NCI-H1105 (cell line): Measurements from ENCODE around the gene CASKIN2.

Source experiments
- DNase-seq: peaks from one replicate; lab custom pipeline; 2025; lab: John Stamatoyannopoulos, UW

Gene CASKIN2

DNA sequence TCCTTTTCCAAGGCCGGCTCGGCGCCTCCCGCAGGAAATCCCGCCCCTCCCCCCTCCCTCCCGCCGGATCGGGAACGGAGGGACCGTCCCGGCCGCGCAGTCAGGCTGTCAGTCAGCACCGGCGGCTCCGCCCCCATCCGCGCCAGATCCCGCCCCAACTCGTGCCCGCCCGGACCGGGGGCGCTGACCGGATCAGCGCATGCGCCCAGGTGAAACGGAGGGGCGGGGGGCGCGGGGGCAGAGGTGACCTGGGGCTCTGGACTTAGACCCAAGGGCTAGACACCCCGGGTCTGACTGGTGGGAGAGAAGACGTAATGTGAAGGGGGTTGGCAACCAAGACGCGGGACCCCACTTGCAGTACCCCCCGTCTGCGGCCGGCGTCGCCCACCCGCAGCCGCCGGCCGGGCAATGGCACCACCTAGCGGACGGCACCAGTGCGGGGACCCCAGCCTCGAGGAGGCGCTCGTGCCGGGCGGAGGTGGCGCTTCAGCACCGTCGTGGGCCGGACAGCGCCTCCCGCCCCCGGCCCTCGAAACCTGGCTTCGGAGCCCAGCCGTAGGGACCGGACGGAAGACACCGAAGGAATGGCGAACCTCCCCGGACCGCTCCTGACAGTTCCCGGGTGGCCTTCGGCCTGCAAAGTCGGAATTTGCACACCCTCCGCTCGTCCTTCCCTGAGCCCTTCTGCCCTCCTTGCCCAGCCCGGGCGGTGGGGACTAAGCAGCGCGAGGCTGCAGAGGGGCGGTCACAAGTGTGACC is at the start of gene CASKIN2:
Gene CASKIN2, minus strand, starts transcription at position 42 of the 759 bp plus-strand sequence. CDS start 1,733 bp downstream, outside the sequence.
- peak; percentile 87 for DNase-seq

DNA sequence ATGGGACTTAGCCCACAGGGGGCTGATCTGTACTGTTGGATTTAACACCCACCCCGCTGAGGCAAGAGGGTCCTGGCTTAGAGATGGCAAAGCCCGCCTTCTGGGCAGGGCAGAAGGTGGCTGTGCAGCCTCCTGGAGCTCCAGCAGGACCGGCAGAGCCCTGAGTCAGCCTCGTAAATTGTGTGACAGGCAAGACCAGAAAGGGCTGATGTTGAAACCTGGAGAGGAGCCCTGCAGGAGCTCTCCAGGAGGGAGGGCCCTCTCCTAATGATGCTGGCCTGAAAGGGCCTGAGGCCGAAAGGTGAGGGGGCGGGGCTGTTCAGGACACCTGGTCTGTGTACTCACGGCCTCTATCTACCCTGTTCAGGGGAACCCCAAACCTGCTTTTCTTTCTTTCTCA is 49.7 kb upstream of the CASKIN2 start:
- DNase-seq: no peak

GRCh38 chr17:75564195-75564594 is 48.9 kb upstream of the CASKIN2 start:
- no peak for DNase-seq

DNA sequence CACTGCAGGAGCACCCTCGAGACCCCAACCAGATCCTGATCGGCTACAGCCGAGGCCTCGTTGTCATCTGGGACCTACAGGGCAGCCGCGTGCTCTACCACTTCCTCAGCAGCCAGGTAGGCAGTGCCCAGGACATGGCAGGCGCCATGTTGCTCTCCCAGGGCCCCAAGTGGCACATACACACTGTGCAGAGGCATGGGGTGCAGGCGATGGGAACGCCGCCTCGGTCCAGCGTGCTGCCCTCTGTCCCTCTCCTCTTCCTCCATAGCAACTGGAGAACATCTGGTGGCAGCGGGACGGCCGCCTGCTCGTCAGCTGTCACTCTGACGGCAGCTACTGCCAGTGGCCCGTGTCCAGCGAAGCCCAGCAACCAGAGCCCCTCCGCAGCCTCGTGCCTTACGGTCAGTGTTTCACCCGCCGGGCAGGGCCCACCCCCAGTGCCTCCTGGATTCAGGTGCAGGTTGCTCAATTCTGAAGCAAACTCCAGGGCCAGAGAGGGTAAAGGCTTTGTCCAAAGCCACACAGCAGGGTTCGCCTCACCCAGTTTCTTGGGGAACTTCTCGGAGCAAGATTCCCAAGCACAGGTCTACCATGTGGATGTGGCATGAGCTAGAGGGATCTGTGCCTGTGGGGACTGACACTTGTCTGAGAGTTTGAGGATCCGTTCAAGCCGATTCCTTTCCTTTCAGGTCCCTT is 47.9 kb upstream of the CASKIN2 start:
- DNase-seq: no peak

DNA sequence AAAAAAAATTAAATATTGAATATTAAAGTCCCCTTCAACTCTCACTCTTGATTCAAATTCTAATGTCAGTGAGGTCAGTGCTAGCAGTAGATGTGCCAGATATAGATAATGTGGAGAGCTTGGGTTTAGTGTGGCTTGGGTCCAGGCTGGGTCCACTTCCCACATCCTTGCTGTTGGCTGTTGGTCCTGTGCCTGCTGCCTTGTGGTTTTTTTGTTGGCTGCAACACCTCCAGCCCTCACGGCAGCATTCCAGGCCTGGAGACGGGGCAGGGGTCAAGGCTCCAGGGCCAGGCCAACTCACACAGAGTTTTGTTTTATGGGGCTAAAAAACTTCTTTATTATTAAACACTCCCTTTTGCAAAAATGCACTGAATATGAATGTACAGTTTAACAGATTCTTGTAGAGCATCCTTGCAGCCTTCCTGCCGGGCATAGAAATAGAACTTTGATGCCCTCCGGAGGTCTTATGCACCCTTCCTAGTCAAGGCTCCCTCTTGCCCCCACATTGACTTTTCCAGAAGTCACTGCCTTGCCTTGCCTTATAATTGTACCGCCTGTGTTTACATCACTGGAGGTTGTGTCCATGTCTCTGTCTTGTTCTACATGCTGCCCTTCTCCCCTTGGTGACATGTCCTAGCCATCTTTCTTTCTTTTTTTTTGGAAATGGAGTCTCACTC is 46.7 kb upstream of the CASKIN2 start:
- no peak for DNase-seq

- no peak for DNase-seq
Observed at GRCh38 chr17:75559958-75560533, 44.7 kb upstream of the CASKIN2 start.

GRCh38 chr17:75558666-75559530 is 43.6 kb upstream of the CASKIN2 start:
- no peak for DNase-seq

GRCh38 chr17:75557852-75558665 is 42.7 kb upstream of the CASKIN2 start:
- DNase-seq: no peak

GRCh38 chr17:75557075-75557851 is 41.9 kb upstream of the CASKIN2 start:
- no peak for DNase-seq

DNA sequence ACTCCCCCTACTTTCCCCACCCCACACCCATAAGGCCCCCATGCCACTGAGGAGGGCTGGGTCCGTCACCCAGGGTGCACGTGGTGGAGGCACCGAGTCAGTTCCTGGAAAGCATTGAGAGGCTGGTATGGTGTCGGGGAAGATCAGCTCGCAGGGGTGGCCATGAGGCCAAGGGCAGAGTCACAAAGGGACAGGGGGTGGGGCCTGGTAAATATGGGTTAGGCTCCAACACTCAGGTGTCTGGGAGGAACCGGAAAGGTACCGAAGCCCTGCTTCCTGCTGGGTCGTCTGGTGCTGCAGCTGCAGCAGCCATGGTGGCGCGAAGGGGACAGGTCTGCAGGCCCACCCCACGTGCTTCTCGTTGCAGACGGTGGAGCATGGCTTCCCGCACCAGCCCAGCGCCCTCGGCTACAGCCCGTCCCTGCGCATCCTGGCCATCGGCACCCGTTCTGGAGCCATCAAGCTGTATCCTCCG is 40.4 kb upstream of the CASKIN2 start:
- DNase-seq: no peak

- no peak for DNase-seq
Observed at GRCh38 chr17:75553295-75554110, 38.2 kb upstream of the CASKIN2 start.

- no peak for DNase-seq
Observed at GRCh38 chr17:75552425-75553294, 37.3 kb upstream of the CASKIN2 start.

DNA sequence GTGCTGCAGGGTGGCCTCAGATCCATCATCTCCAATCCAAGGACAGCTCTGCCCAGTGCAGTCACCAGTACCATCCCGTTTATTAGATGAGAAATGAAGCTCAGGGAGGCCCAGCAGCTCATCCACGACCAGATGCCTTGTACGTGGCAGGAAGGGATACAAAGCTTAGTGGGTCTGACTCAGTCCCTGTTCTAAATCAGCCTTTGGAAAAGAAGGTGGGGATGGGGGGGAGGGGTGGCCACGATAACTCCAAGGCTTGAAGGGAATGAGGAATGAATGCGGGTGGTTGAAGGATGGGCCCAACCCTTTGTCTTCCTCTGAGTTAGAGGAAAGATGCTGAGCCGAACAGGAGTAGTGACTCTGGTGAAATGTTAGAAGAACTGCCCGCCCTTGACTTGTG is 35.9 kb upstream of the CASKIN2 start:
- DNase-seq: no peak

DNA sequence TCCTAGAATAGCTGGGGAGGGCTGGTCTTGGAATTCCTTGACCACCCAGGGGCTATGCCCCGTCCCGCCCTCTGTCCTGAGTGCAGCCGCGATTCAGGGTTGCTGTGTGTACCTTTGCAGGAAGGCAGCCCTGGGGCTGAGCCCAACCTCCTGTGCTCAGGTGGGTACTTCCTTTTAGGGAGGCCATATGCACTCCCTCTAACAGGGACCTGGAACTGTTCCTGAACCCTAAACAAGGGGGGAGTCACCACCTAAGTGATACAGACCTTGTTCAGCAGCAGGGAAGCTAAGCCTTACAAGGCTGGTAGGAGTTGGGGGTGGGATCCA is 34.8 kb upstream of the CASKIN2 start:
- DNase-seq: no peak

DNA sequence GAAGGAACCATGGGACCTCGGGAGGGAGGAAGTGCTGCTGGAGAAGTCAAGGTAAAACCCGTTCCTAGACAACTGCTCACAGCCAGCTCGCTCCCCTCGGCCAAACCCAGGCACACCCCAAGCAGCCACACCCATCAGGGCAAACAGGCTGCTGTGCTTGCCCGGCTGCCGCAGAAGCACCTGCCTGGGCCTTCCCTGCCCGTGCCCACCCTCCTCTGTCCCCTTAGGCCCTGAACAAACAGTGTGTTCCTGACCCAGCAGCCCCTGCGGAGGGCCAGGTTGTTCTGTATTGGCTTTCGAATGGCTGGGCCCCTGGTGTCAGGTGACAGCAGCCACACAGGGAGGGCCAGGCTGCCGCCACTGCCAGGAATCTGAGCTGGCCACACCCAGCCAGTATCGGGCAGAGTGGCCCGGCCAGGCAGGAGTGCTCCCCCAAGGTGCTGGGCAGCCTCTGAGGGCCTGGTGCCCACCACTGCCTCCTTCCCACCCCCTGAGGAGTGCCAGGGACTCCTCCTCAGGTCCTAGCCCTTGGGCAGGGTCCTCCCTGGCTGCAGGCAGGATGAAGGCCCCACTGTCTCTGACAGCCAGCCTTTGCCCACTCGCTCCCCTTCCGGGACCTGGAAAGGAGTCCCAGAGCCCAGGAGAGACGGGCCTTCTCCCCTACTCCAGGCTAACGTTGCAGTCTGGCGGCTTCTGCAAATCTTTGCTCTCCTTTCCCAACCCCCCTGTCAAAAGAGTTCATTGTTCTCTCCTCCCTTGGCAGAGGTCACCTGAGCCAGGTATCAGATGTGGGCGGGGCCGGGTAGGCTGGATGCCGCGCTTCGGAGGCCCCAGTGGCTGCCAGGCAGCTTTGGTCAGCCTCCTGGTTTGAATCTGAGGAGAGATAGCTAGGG is 34.2 kb upstream of the CASKIN2 start:
- DNase-seq: peak; percentile 43

GRCh38 chr17:75548813-75549212 is 33.5 kb upstream of the CASKIN2 start:
- no peak for DNase-seq

DNA sequence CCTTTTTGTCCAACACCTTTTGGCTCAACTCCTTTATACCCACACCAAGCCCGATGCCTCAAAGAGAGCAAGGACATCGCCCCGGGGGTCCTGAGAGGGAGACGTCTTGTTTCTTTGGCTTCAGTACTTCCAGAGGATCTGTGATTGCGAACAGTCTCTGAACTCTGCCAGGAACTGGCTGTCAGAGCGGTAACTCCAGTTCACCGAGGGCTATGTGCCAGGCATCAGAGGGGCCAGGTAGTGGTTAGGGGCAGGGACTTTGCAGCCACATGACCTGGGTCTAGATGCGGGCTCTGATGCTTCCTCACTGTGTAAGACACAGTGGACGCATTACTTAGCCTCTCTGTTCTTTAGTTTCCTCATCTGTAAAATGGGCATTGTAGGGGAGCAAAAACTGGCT is 31.8 kb upstream of the CASKIN2 start:
- DNase-seq: no peak
